Glomerular visceral epithelial cell (primary cell): ENCODE measurements around the gene MGAT5.

Source experiments
- DNase-seq: peaks from one replicate; pipeline ENCODE4 v3.0.0-alpha.2; 2016; ENCODE audit errors: extremely low spot score

The MGAT5 gene

DNA sequence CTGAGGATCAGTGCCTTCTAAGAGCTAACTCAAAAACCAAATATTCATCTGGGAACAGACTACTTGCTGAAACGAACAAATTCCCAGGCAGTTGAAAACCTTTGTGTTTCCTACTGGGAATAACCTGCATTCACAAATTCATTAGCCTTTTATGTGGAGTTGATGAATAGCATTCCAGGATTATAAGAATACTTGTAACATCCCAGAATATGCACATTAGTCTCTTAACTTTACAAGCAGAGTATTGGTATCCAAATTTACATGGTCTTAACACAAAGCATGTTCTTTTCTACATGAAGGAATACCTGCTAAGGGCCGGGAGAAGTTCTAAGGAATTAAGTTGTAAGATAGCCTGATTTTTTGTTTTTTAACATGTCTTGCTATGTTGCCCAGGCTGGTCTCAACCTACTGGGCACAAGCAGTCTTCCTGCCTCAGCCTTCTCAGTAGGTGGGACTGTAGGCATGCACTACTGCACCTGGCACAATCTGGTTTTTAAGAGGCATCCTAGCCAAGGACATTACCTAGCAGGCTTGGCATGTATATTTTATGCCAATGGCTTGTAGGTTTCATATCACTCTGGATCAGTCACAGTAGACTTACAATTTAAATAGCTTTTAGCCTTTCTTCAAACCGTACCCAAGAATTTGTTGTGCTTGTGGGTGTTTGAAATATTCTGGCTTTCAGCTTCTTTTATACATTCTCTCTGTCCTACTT, 50.7 kb downstream of the MGAT5 start:
- DNase-seq: peak; percentile 4

DNA sequence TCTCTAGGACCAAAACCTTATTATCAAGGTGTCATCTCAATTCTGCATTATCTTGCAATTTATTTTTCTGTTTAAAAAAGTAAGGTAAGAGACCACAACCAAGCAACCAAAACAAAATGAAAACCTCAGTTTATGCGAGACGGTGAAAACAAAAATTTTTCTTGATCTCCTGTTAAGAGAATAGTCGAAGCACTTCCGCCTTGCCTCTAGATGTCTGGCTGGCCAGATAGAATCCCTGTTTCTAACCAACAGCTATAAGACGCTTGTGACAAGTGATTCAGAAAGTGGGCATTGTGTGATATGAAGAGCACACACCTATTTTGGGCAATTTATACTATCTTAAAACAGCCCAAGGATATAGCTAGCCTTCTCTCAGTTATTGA, 51.2 kb downstream of the MGAT5 start:
- no peak for DNase-seq

- DNase-seq: no peak
These were observed 52.6 kb downstream of the MGAT5 start for GRCh38 chr2:134306521-134306920.

- no peak for DNase-seq
These were observed 53.5 kb downstream of the MGAT5 start for GRCh38 chr2:134307334-134307733.

DNA sequence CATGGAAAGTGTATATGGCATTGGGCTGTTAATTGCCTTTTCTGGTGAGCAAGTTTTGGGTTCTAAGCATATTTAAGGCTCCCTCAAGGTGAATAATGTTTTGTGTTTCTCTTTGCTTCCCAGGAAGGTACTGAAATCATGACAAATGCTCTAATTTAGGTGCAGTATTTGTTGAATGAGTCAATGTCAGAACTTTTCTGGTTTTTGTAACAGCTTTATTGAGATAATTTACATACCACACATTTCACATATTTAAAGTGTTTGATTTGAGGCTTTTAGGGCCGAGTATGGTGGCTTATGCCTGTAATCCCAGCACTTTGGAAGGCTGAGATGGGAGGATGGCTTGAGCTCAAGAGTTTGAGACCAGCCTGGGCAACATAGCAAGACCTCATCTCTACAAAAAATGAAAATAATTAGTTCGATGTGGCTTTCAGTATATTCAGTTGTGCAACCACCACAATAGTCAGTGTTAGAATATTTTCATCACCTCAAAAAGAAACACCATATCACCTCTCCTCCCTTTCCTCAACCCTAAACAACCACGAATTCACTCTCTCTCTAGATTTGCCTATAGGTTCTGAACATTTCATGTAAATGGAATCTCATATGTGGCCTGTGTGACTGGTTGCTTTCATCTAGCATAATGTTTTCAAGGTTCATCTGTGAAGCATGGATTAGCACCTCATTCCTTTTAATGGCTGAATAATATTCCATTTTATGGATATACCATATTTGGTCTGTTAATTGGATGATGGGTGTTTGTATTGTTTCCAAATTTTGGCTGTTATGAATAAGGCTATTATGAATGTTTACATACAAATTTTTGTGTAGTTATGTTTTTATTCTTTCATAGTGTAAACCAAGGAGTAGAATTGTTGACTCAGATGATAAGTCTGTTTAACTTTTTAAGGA, 54.9 kb downstream of the MGAT5 start:
- no peak for DNase-seq

DNA sequence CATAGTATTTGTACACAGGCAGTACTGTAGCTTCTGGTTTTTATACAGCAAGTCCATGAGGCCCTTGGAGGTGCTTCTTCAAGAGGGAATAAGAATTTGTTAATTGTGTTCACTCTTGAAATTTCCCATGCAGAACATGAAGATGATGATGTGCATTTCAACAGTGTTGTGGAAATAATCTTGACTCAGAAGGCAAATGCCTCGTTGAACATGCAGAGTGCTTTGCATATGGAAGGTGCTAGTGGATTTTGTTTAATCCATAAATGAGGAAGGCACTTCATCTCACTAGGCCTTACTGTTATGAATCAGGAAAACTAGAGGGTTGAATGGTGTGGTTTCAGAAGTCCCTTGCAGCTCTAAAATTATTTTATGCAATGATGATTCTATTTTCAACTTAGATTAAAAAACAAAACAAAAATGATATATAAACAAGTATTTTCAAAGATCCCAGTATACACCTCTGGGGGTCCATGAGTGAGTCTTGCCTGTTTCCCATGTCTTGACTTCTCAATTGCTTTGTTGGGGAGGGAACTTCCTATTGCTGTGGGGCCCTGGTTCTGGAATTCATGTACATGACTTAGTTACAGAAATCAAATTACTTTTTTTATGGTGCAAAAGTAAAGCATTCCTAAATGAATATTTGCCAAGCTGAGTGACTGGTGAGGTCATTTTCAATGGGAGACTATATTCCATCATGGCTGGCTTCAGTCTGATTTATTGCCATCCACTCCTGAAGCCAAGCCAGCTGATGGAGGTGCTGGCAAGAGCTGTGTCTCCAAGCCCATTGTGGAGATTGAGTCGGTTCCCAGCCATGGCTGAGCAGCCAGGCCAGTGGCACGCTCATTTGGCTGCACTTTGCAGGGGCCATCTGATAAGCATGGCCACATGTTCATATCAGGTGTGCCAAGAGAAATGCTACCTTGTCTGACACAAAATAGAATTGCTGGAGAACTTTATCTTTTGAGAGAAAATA, 56.5 kb downstream of the MGAT5 start:
- DNase-seq: no peak

GRCh38 chr2:134312482-134312881, 58.6 kb downstream of the MGAT5 start:
- no peak for DNase-seq

DNA sequence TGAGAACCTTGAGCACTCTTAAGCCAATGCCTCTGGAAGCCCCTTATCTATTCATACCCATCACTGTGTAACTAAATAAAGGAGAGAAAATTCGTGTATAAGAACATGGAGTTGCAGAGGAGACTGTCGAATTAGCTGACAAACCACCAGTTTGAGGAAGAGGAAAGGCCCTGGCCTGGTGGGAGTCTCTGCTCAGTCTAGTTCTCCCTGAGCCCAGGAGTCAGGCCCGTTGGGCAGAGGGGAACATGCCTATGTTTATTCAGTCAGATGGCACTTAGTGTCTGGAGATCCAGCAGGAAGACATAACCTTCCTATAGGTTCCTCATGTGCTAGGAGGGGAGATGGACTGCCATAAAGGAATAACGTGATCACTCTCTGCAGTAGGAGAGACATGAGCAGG, 60.3 kb downstream of the MGAT5 start:
- DNase-seq: no peak

DNA sequence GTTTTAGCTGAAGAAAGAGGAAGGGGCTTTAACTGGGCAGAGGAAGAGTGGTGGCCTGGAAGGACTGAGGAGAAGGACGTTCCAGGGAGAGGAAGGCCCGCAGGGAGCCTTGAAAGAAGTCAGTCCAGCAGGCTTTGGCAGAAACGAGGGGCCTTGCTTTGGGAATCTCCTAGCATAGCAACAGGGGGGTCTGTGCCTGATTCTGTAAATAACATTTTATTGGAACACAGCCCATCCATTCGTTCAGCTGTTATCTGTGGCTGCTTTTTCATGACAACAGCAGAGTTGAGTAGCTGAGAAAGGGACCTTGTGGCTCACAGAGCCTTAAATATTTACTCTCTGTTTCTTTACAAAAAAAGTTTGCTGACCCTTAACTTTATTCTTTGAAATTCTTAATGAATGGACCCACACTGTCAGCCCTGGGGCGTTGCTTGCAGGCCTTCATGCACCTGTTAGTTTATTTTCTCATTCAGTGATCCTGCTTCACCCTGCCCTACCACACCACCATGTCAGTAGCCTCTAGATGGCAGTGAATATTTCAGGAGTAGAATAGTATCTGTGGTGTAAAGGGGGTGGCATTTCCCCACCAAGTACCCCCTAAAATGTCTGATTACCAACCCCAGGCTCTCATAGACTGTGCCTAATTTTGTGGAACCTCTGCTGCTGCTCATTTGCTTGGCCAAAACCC, 61.0 kb downstream of the MGAT5 start:
- no peak for DNase-seq

DNA sequence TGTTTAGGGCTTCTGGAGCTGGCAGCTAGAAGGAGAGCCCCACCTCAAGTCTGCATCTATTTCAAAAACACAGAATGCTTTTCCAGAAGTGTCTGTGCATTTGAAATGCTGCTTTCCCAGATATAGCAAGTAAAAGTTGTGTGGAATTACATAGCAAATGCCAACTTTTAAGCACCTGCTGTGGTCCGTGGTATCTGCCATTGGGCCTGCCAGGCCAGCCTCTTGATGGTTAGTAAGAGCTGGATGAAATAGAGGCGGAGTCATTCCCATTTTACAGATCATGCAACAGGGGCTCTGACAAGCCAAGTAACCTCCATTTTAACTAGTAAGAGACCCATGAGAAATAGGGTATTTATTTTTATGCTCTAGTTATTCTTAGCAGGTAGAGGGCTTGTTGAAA, 61.6 kb downstream of the MGAT5 start:
- no peak for DNase-seq

DNA sequence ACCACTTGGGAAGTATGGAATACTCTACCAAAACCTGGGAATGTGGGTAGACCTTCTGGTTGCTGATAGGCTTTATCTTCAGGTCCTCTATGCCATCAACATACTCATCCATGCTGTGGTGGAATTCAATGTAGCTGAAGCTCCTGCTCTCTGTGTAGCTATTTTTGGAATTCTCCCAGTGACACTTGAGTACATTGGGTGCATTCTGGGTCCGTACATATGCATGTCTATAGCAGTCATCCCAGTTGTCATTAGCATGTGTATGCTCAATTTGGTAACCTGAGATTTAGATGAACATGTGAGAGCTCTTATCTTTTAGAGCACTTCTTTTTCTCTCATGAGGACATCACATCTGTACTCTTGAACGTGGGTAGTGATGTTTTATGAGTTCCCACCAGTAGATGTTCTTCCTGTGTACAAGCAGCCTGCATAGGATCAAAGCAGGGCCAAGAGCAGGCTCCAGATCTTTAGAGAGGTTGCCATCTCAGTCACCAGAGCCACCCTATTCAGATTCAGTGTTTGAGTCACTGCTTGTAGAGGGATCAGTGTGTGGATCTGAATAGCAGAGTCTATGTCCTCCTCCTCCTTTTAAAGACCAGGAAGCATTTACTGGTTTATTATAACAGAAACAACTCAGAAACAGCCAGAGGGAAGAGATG, 65.9 kb downstream of the MGAT5 start:
- no peak for DNase-seq

- DNase-seq: no peak
These were observed 67.1 kb downstream of the MGAT5 start for GRCh38 chr2:134320930-134321329.

DNA sequence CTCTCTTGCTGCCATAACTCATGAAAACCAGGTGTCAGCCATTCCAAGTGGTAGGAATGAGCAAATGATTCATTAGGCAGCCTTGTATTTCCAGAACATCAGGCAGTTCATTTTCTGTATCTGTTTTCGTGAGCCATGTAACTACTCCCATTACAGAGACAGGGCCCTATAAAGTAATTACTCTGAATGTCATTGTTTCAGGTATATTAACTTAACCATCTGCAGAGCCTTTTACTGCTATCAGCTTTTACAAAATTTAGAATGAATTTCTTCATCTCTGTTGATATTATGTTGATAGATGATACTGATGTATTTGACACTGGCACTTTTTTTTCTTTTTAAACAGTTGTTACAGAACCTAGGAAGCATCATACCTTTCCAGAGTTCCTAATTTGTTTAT, 69.9 kb downstream of the MGAT5 start:
- no peak for DNase-seq

GRCh38 chr2:134324430-134324829, 70.6 kb downstream of the MGAT5 start:
- no peak for DNase-seq

GRCh38 chr2:134324947-134325346, 71.1 kb downstream of the MGAT5 start:
- DNase-seq: no peak

DNA sequence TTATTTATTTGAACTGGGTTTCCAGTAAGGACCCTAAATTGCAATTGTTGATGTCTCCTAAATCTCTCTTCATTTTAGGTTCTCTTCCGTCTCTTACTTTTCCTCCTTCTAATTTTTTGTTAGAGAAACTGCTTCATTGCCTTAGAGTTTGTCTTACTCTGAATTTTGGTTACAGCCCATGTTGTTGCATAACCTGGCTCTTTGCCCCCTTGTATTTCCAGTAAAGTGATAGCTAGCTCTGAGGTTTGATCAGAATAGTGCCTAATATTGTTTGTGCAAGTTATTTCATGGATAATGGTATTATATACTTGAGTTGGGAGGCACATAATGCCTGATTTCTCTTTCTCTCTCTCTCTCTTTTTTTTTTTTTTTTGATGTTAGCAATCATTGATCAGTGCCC, 71.8 kb downstream of the MGAT5 start:
- no peak for DNase-seq

DNA sequence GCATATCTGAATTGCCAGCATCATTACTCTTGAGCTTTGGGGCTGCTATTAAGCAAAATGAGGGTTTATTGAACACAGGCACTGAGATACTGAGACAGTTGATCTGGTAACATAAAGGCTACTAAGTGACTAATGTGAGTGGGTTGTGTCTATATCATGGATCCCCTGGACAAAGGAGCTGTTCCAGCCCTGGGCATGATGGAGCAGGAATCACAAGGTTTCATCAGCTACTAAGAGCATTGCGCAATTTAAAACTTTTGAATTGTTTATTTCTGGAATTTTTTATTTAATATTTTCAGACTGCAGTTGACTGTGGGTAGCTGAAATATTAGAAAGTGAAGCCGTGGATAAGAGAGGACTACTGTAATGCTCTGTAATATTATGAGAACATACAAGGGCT, 73.5 kb downstream of the MGAT5 start:
- DNase-seq: no peak

DNA sequence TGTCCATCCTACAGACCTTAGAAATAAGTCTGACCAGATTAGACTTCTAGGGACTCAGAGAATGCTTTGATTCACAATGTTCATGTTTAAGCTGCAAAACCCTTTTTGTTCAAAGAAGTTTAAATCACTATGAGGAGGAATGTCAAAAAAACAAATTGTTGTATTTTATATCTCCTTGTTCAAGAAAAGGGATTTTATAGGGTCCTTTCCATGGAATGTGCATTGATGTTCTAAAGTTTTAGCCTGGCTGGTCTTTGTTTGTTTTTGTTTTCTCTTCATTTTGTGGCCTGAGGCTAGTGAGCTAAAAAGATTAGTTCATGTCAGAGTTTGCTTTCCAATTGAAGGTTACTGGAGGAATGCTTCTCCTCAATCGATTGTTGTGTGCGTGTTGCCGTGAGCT, 77.2 kb downstream of the MGAT5 start:
- no peak for DNase-seq

- no peak for DNase-seq
These were observed 79.8 kb downstream of the MGAT5 start for GRCh38 chr2:134333646-134334189.

DNA sequence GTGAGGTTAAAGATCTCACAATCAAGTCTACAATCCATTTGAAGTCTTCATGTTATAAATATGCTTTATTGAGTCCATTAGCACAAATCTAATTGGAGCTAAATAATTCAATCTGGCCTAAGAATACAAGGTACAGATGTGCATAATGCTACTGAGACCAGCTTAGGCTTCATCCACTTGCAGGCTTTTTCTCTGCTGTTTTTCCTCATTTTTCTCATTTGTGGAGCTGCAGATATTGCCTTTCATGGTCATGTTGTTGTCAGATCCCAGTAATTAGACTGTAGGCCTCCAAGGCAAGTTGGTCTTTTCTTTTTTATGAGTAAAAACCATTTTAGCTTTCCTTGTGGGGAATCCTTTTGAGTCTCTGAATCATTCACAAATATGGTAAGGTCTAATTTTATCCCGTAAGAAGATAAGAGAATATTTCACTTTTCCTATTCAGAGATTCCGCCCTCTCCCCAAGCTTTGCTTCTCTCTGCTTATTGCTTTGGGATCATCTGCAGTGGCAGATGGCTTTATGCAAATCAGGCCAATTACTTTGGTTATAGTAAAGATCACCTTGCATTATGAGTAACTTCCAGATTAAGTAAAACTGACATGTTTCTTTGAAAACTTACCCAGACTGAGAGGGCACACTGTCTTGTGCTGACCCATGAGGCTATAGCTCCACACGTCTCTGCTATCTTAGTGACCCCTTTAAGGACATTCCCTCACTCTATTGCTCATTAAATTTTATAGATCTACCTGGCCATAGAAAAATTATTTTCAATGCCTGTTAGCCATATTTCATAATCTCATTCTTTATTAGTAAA, 80.9 kb downstream of the MGAT5 start:
- DNase-seq: no peak
